Osteoblast (primary cell): ENCODE data around the gene MROH2A. TPM values are rescaled to one million over a fixed set of nuclear protein-coding genes. Genes with fewer than 3 reads are reported as not detected.

Source experiments
- DNase-seq: peaks from one replicate; pipeline ENCODE4 v3.0.0; 2011; ENCODE audit warnings: low spot score, mixed read lengths; ENCODE audit not compliant: insufficient read length; ENCODE audit errors: missing footprints
- H2AFZ ChIP-seq: 2 replicates; pipeline ENCODE4 v1.6.0; 2011; ENCODE audit warnings: mild to moderate bottlenecking, low read length
- H3K27ac ChIP-seq: 2 replicates; pipeline ENCODE4 v1.5.1; 2011; ENCODE audit warnings: mild to moderate bottlenecking, low read depth, low read length, moderate library complexity
- H3K27me3 ChIP-seq: 2 replicates; pipeline ENCODE4 v1.6.0; 2012; ENCODE audit warnings: mild to moderate bottlenecking, control low read depth, inconsistent platforms, low read length, moderate library complexity; ENCODE audit not compliant: insufficient read depth
- H3K36me3 ChIP-seq: 2 replicates; pipeline ENCODE4 v1.5.1; 2011; ENCODE audit warnings: mild to moderate bottlenecking, low read length, control low read depth, moderate library complexity; ENCODE audit not compliant: insufficient read depth
- H3K4me1 ChIP-seq: 2 replicates; pipeline ENCODE4 v1.5.1; 2011; ENCODE audit warnings: mild to moderate bottlenecking, low read length, control low read depth, moderate library complexity; ENCODE audit not compliant: insufficient read depth
- H3K4me2 ChIP-seq: 2 replicates; pipeline ENCODE4 v1.6.0; 2011; ENCODE audit warnings: mild to moderate bottlenecking, low read length; ENCODE audit not compliant: insufficient read depth
- H3K4me3 ChIP-seq: fragments of 200-600 bp; sonication (generic); 3 replicates; pipeline ENCODE4 v1.5.1; 2012; ENCODE audit warnings: mild to moderate bottlenecking, low read length, inconsistent platforms; ENCODE audit not compliant: insufficient read depth
- H3K79me2 ChIP-seq: 2 replicates; pipeline ENCODE4 v1.6.0; 2012; ENCODE audit warnings: mild to moderate bottlenecking, low read length, control low read depth, inconsistent platforms; ENCODE audit not compliant: insufficient read depth
- H3K9me3 ChIP-seq: 2 replicates; pipeline ENCODE4 v1.5.1; 2011; ENCODE audit warnings: low read depth, low read length, control low read depth
- H4K20me1 ChIP-seq: 2 replicates; pipeline ENCODE4 v1.6.0; 2012; ENCODE audit warnings: mild to moderate bottlenecking, low read length, control low read depth; ENCODE audit not compliant: insufficient read depth
- CTCF ChIP-seq: IDR thresholded peaks from 2 replicates; pipeline ENCODE4 v1.5.1; 2011; ENCODE audit warnings: mild to moderate bottlenecking, low read depth, low read length, moderate library complexity; ENCODE audit errors: extremely low read depth
- total RNA-seq: library from RNA; depleted of rRNA; stranded (reverse); fragments of >200 nt; gene quantifications from 2 replicates; pipeline ENCODE4 v1.2.3, GENCODE V29; 2012

MROH2A gene
- total RNA-seq, 1 donor: not detected

DNA sequence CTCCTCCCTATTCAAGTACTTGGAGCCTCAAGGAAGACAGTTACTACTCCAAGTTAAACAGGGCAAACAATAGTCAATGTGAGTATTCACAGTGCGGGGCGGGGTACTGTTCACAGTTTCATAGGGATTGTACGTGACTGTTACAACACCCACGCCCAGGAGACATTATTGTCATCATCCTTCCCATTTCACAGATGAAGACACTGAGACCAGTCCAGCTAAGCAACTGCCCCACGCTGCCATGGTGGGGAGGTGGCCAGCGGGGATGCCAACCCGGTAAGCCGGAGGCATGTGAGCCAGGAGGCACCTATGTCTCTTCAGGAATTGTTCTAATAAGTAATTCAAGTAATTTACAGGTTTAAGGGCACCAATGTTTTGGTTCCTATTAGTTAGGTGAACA is 75.2 kb downstream of the MROH2A start:
- Histone ChIP-seq H3K27ac (peak overlapping the region; percentile 53), H3K79me2 (peaks cover 58% of the 10 kb centered on the region), H3K4me1 (peaks cover 28% of the 10 kb centered on the region), H3K27me3 (no peaks in the 10 kb centered on the region), H3K9me3 (no peaks in the 10 kb centered on the region), H4K20me1 (no peaks in the 10 kb centered on the region), H3K4me3 (peak overlapping the region; percentile 92), H3K4me2 (peak overlapping the region; percentile 98), H2AFZ (peak overlapping the region; percentile 89), H3K36me3 (peaks cover 34% of the 10 kb centered on the region)
- DNase-seq: no peak
- no peak for TF ChIP-seq CTCF

GRCh38 chr2:233853883-233854240 is 75.7 kb downstream of the MROH2A start:
- Histone ChIP-seq H3K4me1 (peaks cover 28% of the 10 kb centered on the region), H3K27ac (peak overlapping the region; percentile 53), H3K79me2 (peaks cover 53% of the 10 kb centered on the region), H4K20me1 (no peaks in the 10 kb centered on the region), H3K36me3 (peaks cover 29% of the 10 kb centered on the region), H3K4me2 (peak overlapping the region; percentile 98), H2AFZ (peak overlapping the region; percentile 89), H3K9me3 (no peaks in the 10 kb centered on the region), H3K27me3 (no peaks in the 10 kb centered on the region), H3K4me3 (peak overlapping the region; percentile 92)
- DNase-seq: no peak
- no peak for TF ChIP-seq CTCF

GRCh38 chr2:233854241-233854981 is 76.3 kb downstream of the MROH2A start, which contains the start of gene HJURP:
TSS of gene HJURP (minus strand) at chr2:233854535. CDS start at chr2:233854500, 35 bp downstream.
- peaks cover 28% of the 10 kb centered on the region for H3K4me1 ChIP-seq
- no peaks in the 10 kb centered on the region for H4K20me1 ChIP-seq
- no peak for TF ChIP-seq CTCF
- H3K27me3 ChIP-seq: no peaks in the 10 kb centered on the region
- H3K4me3 ChIP-seq: peak within 1 kb of the TSS; percentile 92
- no peaks in the 10 kb centered on the region for H3K9me3 ChIP-seq
- H2AFZ ChIP-seq: peak within 1 kb of the TSS; percentile 93
- peaks cover 48% of the 10 kb centered on the region for H3K79me2 ChIP-seq
- H3K27ac ChIP-seq: peak within 1 kb of the TSS; percentile 75
- DNase-seq: peak; percentile 99
- peak within 1 kb of the TSS; percentile 98 for H3K4me2 ChIP-seq
- peaks cover 24% of the 10 kb centered on the region for H3K36me3 ChIP-seq

GRCh38 chr2:233855345-233855744 is 77.2 kb downstream of the MROH2A start:
- Histone ChIP-seq H3K4me3 (peak overlapping the region; percentile 92), H2AFZ (peak overlapping the region; percentile 93)
- TF ChIP-seq CTCF: no peak

More at GRCh38 chr2:233855345-233855744, 77.2 kb downstream of the MROH2A start:
- peaks cover 39% of the 10 kb centered on the region for H3K79me2 ChIP-seq
- peak overlapping the region; percentile 75 for H3K27ac ChIP-seq
- no peaks in the 10 kb centered on the region for H4K20me1 ChIP-seq
- H3K4me1 ChIP-seq: peaks cover 28% of the 10 kb centered on the region
- peak; percentile 4 for DNase-seq
- H3K4me2 ChIP-seq: peak overlapping the region; percentile 98
- H3K9me3 ChIP-seq: no peaks in the 10 kb centered on the region
- H3K36me3 ChIP-seq: peaks cover 14% of the 10 kb centered on the region
- H3K27me3 ChIP-seq: no peaks in the 10 kb centered on the region
